Tibial nerve (tissue), 4 donors: ENCODE measurements around the gene LNX2. TPM values are rescaled to one million over a fixed set of nuclear protein-coding genes. Genes with fewer than 3 reads are reported as not detected.

Experiments
- DNase-seq, 2 donors: peaks; one replicate each; pipeline ENCODE4 v3.0.0-alpha.2; 2019; ENCODE audit warnings: low spot score in 2 of 2
- H3K27ac ChIP-seq, 4 donors: fragments of 200-600 bp; sonication (generic) in 3 of 4; one replicate each; pipeline ENCODE4 v1.5.1; 2017 to 2019; ENCODE audit warnings: mild to moderate bottlenecking in 1 of 4
- H3K27me3 ChIP-seq, 2 donors: fragments of 200-600 bp; sonication (generic) in 1 of 2; one replicate each; pipeline versions ENCODE4 v1.5.1 to v1.6.0; 2017 to 2019
- H3K36me3 ChIP-seq, 3 donors: fragments of 200-600 bp; sonication (generic); one replicate each; pipeline ENCODE4 v1.5.1; 2018 to 2019
- H3K4me1 ChIP-seq, 4 donors: fragments of 200-600 bp; sonication (generic) in 3 of 4; one replicate each; pipeline ENCODE4 v1.5.1; 2017 to 2019
- H3K4me3 ChIP-seq, 4 donors: fragments of 200-600 bp; sonication (generic) in 3 of 4; one replicate each; pipeline ENCODE4 v1.5.1; 2017 to 2019; ENCODE audit warnings: mild to moderate bottlenecking in 1 of 4, moderate library complexity in 1 of 4
- H3K9me3 ChIP-seq, 4 donors: fragments of 200-600 bp; sonication (generic) in 3 of 4; one replicate each; pipeline ENCODE4 v1.5.1; 2017 to 2019
- CTCF ChIP-seq, 5 experiments: fragments of 200-600 bp in 3 of 5; fragments of 450-650 bp in 2 of 5; sonication (generic) in 3 of 5; IDR thresholded peaks; one replicate each; pipeline ENCODE4 v1.5.1; 2016 to 2019; ENCODE audit warnings: antibody characterized with exemption in 5 of 5, mild to moderate bottlenecking in 3 of 5, moderate library complexity in 2 of 5
- EP300 ChIP-seq, 2 donors: sonication (generic); formaldehyde crosslinking; IDR thresholded peaks; one replicate each; pipeline ENCODE4 v1.6.1; 2017; ENCODE audit warnings: antibody characterized with exemption in 2 of 2, mild to moderate bottlenecking in 1 of 2
- POLR2A ChIP-seq, 2 donors: fragments of 450-650 bp; IDR thresholded peaks; one replicate each; pipeline ENCODE4 v1.6.1; 2017; ENCODE audit warnings: antibody characterized with exemption in 2 of 2, mild to moderate bottlenecking in 2 of 2, moderate library complexity in 2 of 2
- WGBS, 2 donors: methylation state at CpG; one replicate each; pipeline ENCODE4 v1.1.5; 2018; 5-methylcytosine and 5-hydroxymethylcytosine counted together
- total RNA-seq, 4 donors: library from RNA; depleted of rRNA; stranded (reverse); fragments of >200 nt; gene quantifications; one replicate each; pipeline ENCODE4 v1.1.0, GENCODE V29; 2016

Gene LNX2
- total RNA-seq, 4 donors from 2014 or later, result 4.6 to 7.3 (median 6.7) TPM

DNA sequence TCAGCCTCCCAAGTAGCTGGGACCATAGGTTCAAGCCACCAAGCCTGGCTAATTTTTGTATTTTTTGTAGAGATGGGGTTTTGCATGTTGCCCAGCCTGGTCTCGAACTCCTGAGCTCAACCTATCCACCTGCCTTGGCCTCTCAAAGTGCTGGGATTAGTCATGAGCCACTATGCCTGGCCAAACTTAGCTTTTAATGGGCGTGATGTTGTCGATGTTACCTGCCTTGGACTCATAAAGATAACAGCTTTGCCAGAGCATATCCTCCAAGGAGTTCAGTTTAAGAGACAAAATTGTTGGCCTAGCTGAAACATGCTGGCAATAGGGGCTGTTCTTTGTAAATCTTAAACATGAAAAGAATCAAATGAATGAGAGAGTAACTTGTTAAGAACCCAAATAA is 14.5 kb upstream of the LNX2 start:
- Histone ChIP-seq H3K27me3 (no peaks in the 10 kb centered on the region), H3K27ac (no peak overlapping the region), H3K4me3 (no peak overlapping the region), H3K36me3 (peaks cover 0 to 9% (median 0%) of the 10 kb centered on the region in 3 donors), H3K9me3 (no peaks in the 10 kb centered on the region), H3K4me1 (peaks cover 0 to 42% (median 12%) of the 10 kb centered on the region in 4 donors)
- WGBS, 2 donors, result 92 to 97% methylated on average over 3 of the region's 3 CpGs
- TF ChIP-seq CTCF (IDR thresholded peaks at IDR 0.05), result no peak
- TF ChIP-seq EP300 (IDR thresholded peaks at IDR 0.05), result no peak
- TF ChIP-seq POLR2A (IDR thresholded peaks at IDR 0.05), result no peak
- DNase-seq, result no peak

DNA sequence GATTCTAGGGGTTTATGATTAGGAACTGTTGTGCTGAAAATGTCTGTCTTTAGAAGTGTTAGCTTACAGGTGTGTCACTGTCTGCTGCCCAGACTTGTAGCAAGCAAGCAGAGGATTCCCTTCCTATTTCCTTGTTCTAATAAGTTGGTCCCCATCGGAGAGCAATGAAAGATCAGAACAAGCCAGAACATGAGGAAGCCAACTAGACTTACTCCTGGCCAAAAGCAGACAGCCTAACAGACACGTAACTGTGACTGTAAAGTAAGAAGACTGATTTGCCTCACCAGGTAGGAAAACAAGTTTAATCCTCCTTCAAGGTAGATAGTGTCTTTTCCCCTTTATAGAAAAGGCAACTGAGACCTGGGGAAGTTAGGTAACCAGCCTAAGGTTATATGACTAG is 13.9 kb upstream of the LNX2 start:
- Histone ChIP-seq H3K4me1 (peaks cover 0 to 36% (median 7%) of the 10 kb centered on the region in 4 donors), H3K27ac (no peak overlapping the region), H3K9me3 (no peaks in the 10 kb centered on the region), H3K36me3 (peaks cover 0 to 9% (median 0%) of the 10 kb centered on the region in 3 donors), H3K4me3 (no peak overlapping the region), H3K27me3 (no peaks in the 10 kb centered on the region)
- DNase-seq, result no peak
- WGBS, 2 donors, result 81% methylated on average over 2 of the region's 2 CpGs
- TF ChIP-seq CTCF (IDR thresholded peaks at IDR 0.05), result no peak
- TF ChIP-seq EP300 (IDR thresholded peaks at IDR 0.05), result no peak
- no peak for TF ChIP-seq POLR2A (IDR thresholded peaks at IDR 0.05)

DNA sequence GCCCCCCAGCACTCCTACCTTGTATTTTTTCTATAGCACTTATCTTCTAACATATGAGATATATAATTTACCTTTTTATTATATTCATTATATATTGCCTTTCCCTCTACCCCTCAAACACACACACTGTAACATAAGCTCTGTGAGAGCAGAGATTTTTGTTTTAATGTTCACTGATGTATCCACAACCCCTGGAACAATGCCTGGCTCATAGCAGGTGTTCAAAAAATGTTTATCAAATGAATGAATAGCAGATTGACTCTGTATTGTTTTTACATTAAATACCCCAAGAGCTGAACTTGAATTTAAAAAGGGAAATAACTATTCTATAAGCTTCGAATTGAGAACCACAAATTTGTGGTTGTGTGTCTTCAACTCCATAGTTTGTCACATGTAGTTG is 12.3 kb upstream of the LNX2 start:
- peaks cover 0 to 21% (median 0%) of the 10 kb centered on the region in 4 donors for H3K4me1 ChIP-seq
- no peak for TF ChIP-seq POLR2A (IDR thresholded peaks at IDR 0.05)
- TF ChIP-seq EP300 (IDR thresholded peaks at IDR 0.05), result no peak
- no peak for TF ChIP-seq CTCF (IDR thresholded peaks at IDR 0.05)
- H3K27ac ChIP-seq, result no peak overlapping the region
- no peaks in the 10 kb centered on the region for H3K9me3 ChIP-seq
- peaks cover 0 to 9% (median 0%) of the 10 kb centered on the region in 3 donors for H3K36me3 ChIP-seq
- WGBS, 2 donors, result 80 to 81% methylated on average over 1 of the region's 1 CpG
- no peak overlapping the region for H3K4me3 ChIP-seq
- no peak for DNase-seq
- no peaks in the 10 kb centered on the region for H3K27me3 ChIP-seq

DNA sequence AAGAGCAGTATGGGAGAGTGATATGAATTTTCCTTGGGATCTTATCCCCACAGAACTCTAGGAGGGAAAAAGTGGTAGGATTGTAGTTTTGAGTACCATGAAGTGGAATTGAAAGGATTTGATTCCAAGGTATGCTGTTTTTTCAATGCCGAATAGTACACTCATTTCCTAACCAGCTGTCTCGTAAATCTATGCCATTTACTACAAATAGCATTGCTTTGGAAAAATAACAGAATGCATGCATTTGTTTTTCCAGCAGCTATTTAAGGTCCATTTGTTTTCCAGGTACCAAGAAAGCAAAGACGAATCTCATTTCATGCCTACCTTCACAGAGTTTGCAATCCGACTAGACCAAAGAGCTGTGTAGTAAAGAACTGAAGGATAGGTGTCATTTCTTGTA is 11.9 kb upstream of the LNX2 start:
- H3K36me3 ChIP-seq, result peaks cover 0 to 9% (median 0%) of the 10 kb centered on the region in 3 donors
- no peak overlapping the region for H3K4me3 ChIP-seq
- no peaks in the 10 kb centered on the region for H3K27me3 ChIP-seq
- H3K27ac ChIP-seq, result no peak overlapping the region
- TF ChIP-seq CTCF (IDR thresholded peaks at IDR 0.05) (no peak), POLR2A (IDR thresholded peaks at IDR 0.05) (no peak), EP300 (IDR thresholded peaks at IDR 0.05) (no peak)
- H3K9me3 ChIP-seq, result no peaks in the 10 kb centered on the region
- H3K4me1 ChIP-seq, result peaks cover 0 to 19% (median 0%) of the 10 kb centered on the region in 4 donors
- 92 to 97% methylated on average over 4 of the region's 4 CpGs for WGBS, 2 donors
- no peak for DNase-seq

DNA sequence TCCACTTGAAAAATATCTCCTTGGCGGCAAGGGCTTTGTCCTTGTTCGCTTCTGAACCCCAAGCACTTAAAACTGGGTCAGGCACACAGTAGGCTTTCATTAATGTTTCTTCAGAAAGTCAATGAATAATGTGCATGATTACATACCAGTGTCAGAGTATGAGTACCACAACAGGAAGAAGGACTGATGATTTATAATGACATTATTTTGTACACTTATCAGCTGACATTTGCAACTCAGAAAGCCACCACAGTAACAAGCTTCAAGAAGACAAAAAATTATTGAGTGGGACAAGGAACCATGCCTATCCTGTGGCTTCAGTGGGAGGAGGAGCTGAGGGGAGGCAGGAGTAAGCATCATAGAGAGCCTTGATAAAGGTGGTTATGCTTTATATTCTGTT is 11.3 kb upstream of the LNX2 start:
- Histone ChIP-seq H3K4me1 (peaks cover 0 to 14% (median 0%) of the 10 kb centered on the region in 4 donors), H3K36me3 (peaks cover 0 to 9% (median 0%) of the 10 kb centered on the region in 3 donors), H3K9me3 (no peaks in the 10 kb centered on the region), H3K4me3 (no peak overlapping the region), H3K27me3 (no peaks in the 10 kb centered on the region), H3K27ac (no peak overlapping the region)
- 64 to 100% methylated on average over 2 of the region's 2 CpGs for WGBS, 2 donors
- no peak for DNase-seq
- TF ChIP-seq EP300 (IDR thresholded peaks at IDR 0.05) (no peak), CTCF (IDR thresholded peaks at IDR 0.05) (no peak), POLR2A (IDR thresholded peaks at IDR 0.05) (no peak)
